Ectodermal cell (in vitro differentiated cells): ENCODE results near the gene ZBTB7B.
"Not testable (repeated sequence)": the region's sequence is repeated elsewhere in the genome, so short reads cannot be mapped to it uniquely, and the experiment has no call there.

Source experiments
- H3K27ac ChIP-seq: 2 replicates; pipeline ENCODE4 v1.7.0; 2013; ENCODE audit warnings: mild to moderate bottlenecking, low read depth, low read length; ENCODE audit not compliant: insufficient read depth, poor library complexity, severe bottlenecking
- H3K27me3 ChIP-seq: 2 replicates; pipeline ENCODE4 v1.7.0; 2013; ENCODE audit warnings: mild to moderate bottlenecking, low read length; ENCODE audit not compliant: insufficient read depth, control insufficient read depth, poor library complexity, severe bottlenecking
- H3K36me3 ChIP-seq: one replicate; pipeline ENCODE4 v1.7.0; 2013; ENCODE audit warnings: low read length; ENCODE audit not compliant: control insufficient read depth, insufficient read depth
- H3K4me1 ChIP-seq: one replicate; pipeline ENCODE4 v1.7.0; 2013; ENCODE audit warnings: low read length; ENCODE audit not compliant: control insufficient read depth, insufficient read depth
- H3K4me3 ChIP-seq: 2 replicates; pipeline ENCODE4 v1.7.0; 2013; ENCODE audit warnings: low read depth, low read length, control low read depth; ENCODE audit not compliant: insufficient read depth
- H3K9me3 ChIP-seq: 2 replicates; pipeline ENCODE4 v1.7.0; 2013; ENCODE audit warnings: mild to moderate bottlenecking, low read length, moderate library complexity; ENCODE audit not compliant: control insufficient read depth
- WGBS, 2 experiments: methylation state at CpG; one replicate each; pipeline ENCODE4 v1.1.7; 2013; ENCODE audit warnings: missing lambda C conversion rate in 2 of 2; 5-methylcytosine and 5-hydroxymethylcytosine counted together

The ZBTB7B gene

DNA sequence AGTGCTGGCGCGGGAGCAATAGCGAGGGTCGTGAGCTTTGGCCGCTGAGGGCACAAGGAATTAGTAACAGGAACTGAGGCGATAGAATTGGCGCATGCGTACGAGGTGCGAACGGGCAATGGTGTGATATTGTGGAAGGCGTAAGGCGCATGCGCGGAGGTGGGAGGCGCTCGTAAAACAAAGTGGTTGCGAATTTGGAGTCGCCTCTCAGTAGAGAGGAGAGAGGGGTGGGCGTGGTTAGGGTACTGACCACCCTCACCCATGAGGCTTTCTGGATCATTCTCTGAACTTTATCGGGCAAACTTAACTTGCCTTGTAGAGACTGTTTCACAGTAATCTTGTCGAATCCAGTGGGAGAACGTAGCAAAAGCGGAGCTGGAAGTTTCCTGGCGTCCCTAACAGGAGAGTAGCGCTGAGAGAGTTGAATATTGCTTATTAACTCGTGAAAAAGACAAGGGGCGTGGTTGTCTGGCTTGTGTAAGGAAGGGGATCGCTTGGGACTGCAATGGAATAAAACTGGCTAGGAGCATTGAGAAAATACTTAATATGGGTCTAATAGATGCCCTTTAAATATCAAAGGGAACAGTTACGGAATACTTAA lies 27.7 kb upstream of the ZBTB7B start:
- Histone ChIP-seq H3K9me3 (no peaks in the 10 kb centered on the region), H3K27ac (peak overlapping the region; percentile 95), H3K27me3 (no peaks in the 10 kb centered on the region), H3K4me1 (peaks cover 34% of the 10 kb centered on the region), H3K36me3 (peaks cover 9% of the 10 kb centered on the region), H3K4me3 (peak overlapping the region; percentile 64)
- WGBS, 2 experiments: 0 to 1% methylated on average over 30 of the region's 30 CpGs

- Histone ChIP-seq H3K4me3 (peak overlapping the region; percentile 64), H3K4me1 (peaks cover 34% of the 10 kb centered on the region), H3K36me3 (peaks cover 9% of the 10 kb centered on the region), H3K27me3 (no peaks in the 10 kb centered on the region), H3K9me3 (no peaks in the 10 kb centered on the region), H3K27ac (peak overlapping the region; percentile 95)
- 0 to 2% methylated on average over 22 to 24 of the region's 24 CpGs for WGBS, 2 experiments
Observed at GRCh38 chr1:154975409-154976059, 27.1 kb upstream of the ZBTB7B start.

- H3K36me3 ChIP-seq: peaks cover 14% of the 10 kb centered on the region
- not testable (repeated sequence) for H3K27ac ChIP-seq, H3K9me3 ChIP-seq, H3K4me3 ChIP-seq, H3K27me3 ChIP-seq
- peaks cover 18% of the 10 kb centered on the region for H3K4me1 ChIP-seq
- 93 to 96% methylated on average over 3 of the region's 3 CpGs for WGBS, 2 experiments
Observed at GRCh38 chr1:154977762-154978161, 24.8 kb upstream of the ZBTB7B start.

DNA sequence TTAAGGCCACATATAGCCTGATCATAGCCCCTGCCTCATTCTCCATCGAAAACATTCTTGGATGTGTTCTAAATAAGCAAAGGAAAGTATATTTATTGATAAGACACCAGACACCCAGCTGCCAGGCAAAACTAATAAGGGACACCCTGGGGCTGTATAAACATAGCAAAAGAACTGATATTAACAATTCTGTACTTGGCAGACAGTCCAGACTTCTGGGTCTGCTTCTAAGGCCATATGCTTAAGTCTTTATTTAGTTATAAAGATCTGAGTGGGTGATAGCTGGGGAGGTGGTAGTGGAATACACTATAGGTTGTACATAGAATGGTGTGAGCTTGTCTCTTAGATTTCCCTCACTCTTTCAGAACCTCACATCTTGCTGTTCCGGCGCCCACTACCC lies 24.2 kb upstream of the ZBTB7B start:
- Histone ChIP-seq H3K27me3 (no peaks in the 10 kb centered on the region), H3K4me1 (peaks cover 13% of the 10 kb centered on the region), H3K4me3 (no peak overlapping the region), H3K9me3 (no peaks in the 10 kb centered on the region), H3K36me3 (peaks cover 14% of the 10 kb centered on the region), H3K27ac (no peak overlapping the region)
- 100% methylated on average over 1 of the region's 3 CpGs for WGBS, 2 experiments

GRCh38 chr1:154982341-154982740 lies 20.3 kb upstream of the ZBTB7B start:
- H3K36me3 ChIP-seq: peaks cover 14% of the 10 kb centered on the region
- 54 to 59% methylated on average over 6 of the region's 6 CpGs for WGBS, 2 experiments
- H3K4me1 ChIP-seq: peaks cover 12% of the 10 kb centered on the region
- peak overlapping the region; percentile 44 for H3K4me3 ChIP-seq
- no peaks in the 10 kb centered on the region for H3K9me3 ChIP-seq
- peak overlapping the region; percentile 38 for H3K27ac ChIP-seq
- no peaks in the 10 kb centered on the region for H3K27me3 ChIP-seq

GRCh38 chr1:154982897-154983648 lies 19.5 kb upstream of the ZBTB7B start, which contains the start of gene FLAD1:
TSS of gene FLAD1 (plus strand) at chr1:154983344. CDS start at chr1:154983695, 351 bp downstream.
- H3K36me3 ChIP-seq: peaks cover 19% of the 10 kb centered on the region
- H3K27me3 ChIP-seq: no peaks in the 10 kb centered on the region
- 0% methylated on average over 26 of the region's 26 CpGs for WGBS, 2 experiments
- H3K4me1 ChIP-seq: peaks cover 12% of the 10 kb centered on the region
- peak within 1 kb of the TSS; percentile 79 for H3K4me3 ChIP-seq
- no peaks in the 10 kb centered on the region for H3K9me3 ChIP-seq
- H3K27ac ChIP-seq: peak within 1 kb of the TSS; percentile 38

DNA sequence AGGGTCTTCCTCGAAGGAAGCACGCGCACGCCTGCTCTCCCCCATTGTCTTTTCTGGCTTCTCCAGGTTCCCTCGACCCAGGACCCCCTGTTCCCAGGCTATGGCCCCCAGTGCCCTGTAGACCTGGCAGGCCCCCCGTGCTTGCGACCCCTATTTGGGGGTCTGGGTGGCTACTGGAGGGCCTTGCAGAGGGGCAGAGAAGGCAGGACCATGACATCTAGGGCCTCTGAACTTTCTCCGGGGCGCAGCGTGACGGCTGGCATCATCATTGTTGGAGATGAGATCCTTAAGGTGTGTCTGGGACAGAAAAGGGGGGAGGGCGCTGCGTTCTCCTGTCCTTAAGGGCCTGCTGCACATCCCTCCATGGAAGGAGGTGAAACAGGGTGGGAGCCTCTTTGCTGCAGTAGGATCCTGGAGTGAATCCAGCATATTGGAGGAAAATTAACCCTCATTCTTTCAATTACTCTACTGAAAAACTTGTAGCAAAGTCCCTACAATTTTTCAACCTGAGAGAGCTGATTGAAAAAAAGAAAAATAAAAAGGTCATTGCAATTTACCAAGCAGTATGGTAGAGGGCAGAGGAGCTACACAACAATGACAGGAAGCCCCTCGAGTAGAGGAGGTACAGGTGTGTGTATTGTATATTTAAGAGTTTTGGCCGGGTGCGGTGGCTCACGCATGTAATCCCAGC lies 18.7 kb upstream of the ZBTB7B start:
- Histone ChIP-seq H3K4me3 (peak overlapping the region; percentile 79), H3K27me3 (no peaks in the 10 kb centered on the region), H3K27ac (no peak overlapping the region), H3K4me1 (peaks cover 12% of the 10 kb centered on the region), H3K36me3 (peaks cover 24% of the 10 kb centered on the region), H3K9me3 (no peaks in the 10 kb centered on the region)
- WGBS, 2 experiments: 20 to 23% methylated on average over 17 of the region's 17 CpGs

DNA sequence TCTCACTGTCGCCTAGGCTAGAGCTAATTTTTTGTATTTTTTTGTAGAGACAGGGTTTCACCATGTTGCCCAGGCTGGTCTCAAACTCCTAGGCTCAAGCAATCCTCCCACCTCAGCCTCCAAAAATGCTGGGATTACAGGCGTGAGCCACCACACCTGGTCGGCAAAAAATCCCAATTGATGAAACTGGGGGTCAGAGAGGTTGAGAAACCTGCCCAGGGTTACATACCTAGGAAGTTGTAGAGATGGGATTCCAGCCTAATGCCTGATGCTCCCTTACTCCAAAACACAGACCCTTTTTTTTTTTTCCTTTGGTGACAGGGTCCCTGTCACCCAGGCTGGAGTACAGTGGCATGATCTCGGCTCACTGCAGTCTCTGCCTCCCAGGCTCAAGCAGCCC lies 15.9 kb upstream of the ZBTB7B start:
- not testable (repeated sequence) for H3K9me3 ChIP-seq, H3K27ac ChIP-seq, H3K27me3 ChIP-seq, H3K4me3 ChIP-seq
- WGBS, 2 experiments: 84 to 93% methylated on average over 4 of the region's 4 CpGs
- Histone ChIP-seq H3K4me1 (peaks cover 12% of the 10 kb centered on the region), H3K36me3 (peaks cover 34% of the 10 kb centered on the region)

GRCh38 chr1:154987326-154987725 lies 15.3 kb upstream of the ZBTB7B start:
- no peak overlapping the region for H3K4me3 ChIP-seq
- no peak overlapping the region for H3K27ac ChIP-seq
- peaks cover 11% of the 10 kb centered on the region for H3K4me1 ChIP-seq
- 97% methylated on average over 6 of the region's 6 CpGs for WGBS, 2 experiments
- H3K27me3 ChIP-seq: no peaks in the 10 kb centered on the region
- no peaks in the 10 kb centered on the region for H3K9me3 ChIP-seq
- H3K36me3 ChIP-seq: peaks cover 34% of the 10 kb centered on the region
